ENCODE data around the gene IFT52. TPM values are rescaled to one million over a fixed set of nuclear protein-coding genes. Genes with fewer than 3 reads are reported as not detected.

The IFT52 gene
- total RNA-seq, 1 experiment from 2014 or later, result 30.8 TPM

- peak overlapping the region; percentile 73 for H3K4me3 Mint-ChIP-seq (ENCODE audit: low read depth, unreplicated experiment)
- no peaks in the 10 kb centered on the region for H3K27me3 Mint-ChIP-seq (ENCODE audit: unreplicated experiment)
These were observed 31.4 kb upstream of the IFT52 start for GRCh38 chr20:43559147-43559987.

GRCh38 chr20:43560974-43561373 lies 29.8 kb upstream of the IFT52 start:
- intact Hi-C loops (cut with micrococcal nuclease; ENCODE audit: unreplicated experiment), result no loop called here
- H3K4me1 Mint-ChIP-seq (ENCODE audit: low read depth, unreplicated experiment), result peaks cover 53% of the 10 kb centered on the region
- no peak overlapping the region for H3K27ac Mint-ChIP-seq (ENCODE audit: unreplicated experiment)
- peaks cover 21% of the 10 kb centered on the region for H3K36me3 Mint-ChIP-seq (ENCODE audit: insufficient read depth, unreplicated experiment)
- no peaks in the 10 kb centered on the region for H3K9me3 Mint-ChIP-seq (ENCODE audit: low read depth, unreplicated experiment)
- no TSS peak for BruUV-seq (replicated peaks)
- CTCF ChIA-PET, result interaction anchor here (1.2 kb wide), 1 partner anchor 47 kb away, joined by 7 read pairs; no protein-coding TSS in a partner anchor
- peak overlapping the region; percentile 8 for H3K4me3 Mint-ChIP-seq (ENCODE audit: low read depth, unreplicated experiment)
- no peak for DNase-seq
- TF ChIP-seq, protein P1, sequence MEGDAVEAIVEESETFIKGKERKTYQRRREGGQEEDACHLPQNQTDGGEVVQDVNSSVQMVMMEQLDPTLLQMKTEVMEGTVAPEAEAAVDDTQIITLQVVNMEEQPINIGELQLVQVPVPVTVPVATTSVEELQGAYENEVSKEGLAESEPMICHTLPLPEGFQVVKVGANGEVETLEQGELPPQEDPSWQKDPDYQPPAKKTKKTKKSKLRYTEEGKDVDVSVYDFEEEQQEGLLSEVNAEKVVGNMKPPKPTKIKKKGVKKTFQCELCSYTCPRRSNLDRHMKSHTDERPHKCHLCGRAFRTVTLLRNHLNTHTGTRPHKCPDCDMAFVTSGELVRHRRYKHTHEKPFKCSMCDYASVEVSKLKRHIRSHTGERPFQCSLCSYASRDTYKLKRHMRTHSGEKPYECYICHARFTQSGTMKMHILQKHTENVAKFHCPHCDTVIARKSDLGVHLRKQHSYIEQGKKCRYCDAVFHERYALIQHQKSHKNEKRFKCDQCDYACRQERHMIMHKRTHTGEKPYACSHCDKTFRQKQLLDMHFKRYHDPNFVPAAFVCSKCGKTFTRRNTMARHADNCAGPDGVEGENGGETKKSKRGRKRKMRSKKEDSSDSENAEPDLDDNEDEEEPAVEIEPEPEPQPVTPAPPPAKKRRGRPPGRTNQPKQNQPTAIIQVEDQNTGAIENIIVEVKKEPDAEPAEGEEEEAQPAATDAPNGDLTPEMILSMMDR (IDR thresholded peaks at IDR 0.05; ENCODE audit: unreplicated experiment), result no peak
- no peaks in the 10 kb centered on the region for H3K27me3 Mint-ChIP-seq (ENCODE audit: unreplicated experiment)

More at GRCh38 chr20:43559147-43559987, 31.4 kb upstream of the IFT52 start:
- DNase-seq, result peak; percentile 22
- Mint-ChIP-seq H3K9me3 (ENCODE audit: low read depth, unreplicated experiment) (no peaks in the 10 kb centered on the region), H3K27ac (ENCODE audit: unreplicated experiment) (peak overlapping the region; percentile 70), H3K36me3 (ENCODE audit: insufficient read depth, unreplicated experiment) (peaks cover 21% of the 10 kb centered on the region), H3K4me1 (ENCODE audit: low read depth, unreplicated experiment) (peaks cover 55% of the 10 kb centered on the region)
- intact Hi-C loops (cut with micrococcal nuclease; ENCODE audit: unreplicated experiment), result loop anchor here (2.0 kb wide), 1 partner anchor 31 kb away; the partner anchor contains the start of gene IFT52
- TSS peak; percentile 47 for BruUV-seq (replicated peaks)
- CTCF ChIA-PET, result interaction anchor here (0.6 to 2.6 kb wide), 14 partner anchors 9 to 1693 kb away, joined by 3 to 23 read pairs (median 6); partner anchors contain the start of gene IFT52
- TF ChIP-seq, protein P1 (IDR thresholded peaks at IDR 0.05; ENCODE audit: unreplicated experiment), result no peak

GRCh38 chr20:43563429-43563828 lies 27.3 kb upstream of the IFT52 start:
- Mint-ChIP-seq H3K27ac (ENCODE audit: unreplicated experiment) (no peak overlapping the region), H3K36me3 (ENCODE audit: insufficient read depth, unreplicated experiment) (peaks cover 12% of the 10 kb centered on the region), H3K27me3 (ENCODE audit: unreplicated experiment) (no peaks in the 10 kb centered on the region), H3K9me3 (ENCODE audit: low read depth, unreplicated experiment) (no peaks in the 10 kb centered on the region), H3K4me3 (ENCODE audit: low read depth, unreplicated experiment) (no peak overlapping the region), H3K4me1 (ENCODE audit: low read depth, unreplicated experiment) (peaks cover 32% of the 10 kb centered on the region)
- intact Hi-C loops (cut with micrococcal nuclease; ENCODE audit: unreplicated experiment), result no loop called here
- no peak for DNase-seq
- CTCF ChIA-PET, result interaction anchor here (0.6 to 0.7 kb wide), 2 partner anchors 107 to 110 kb away, joined by 4 to 7 read pairs; no protein-coding TSS in a partner anchor
- TF ChIP-seq, protein P1 (IDR thresholded peaks at IDR 0.05; ENCODE audit: unreplicated experiment), result no peak
- no TSS peak for BruUV-seq (replicated peaks)

DNA sequence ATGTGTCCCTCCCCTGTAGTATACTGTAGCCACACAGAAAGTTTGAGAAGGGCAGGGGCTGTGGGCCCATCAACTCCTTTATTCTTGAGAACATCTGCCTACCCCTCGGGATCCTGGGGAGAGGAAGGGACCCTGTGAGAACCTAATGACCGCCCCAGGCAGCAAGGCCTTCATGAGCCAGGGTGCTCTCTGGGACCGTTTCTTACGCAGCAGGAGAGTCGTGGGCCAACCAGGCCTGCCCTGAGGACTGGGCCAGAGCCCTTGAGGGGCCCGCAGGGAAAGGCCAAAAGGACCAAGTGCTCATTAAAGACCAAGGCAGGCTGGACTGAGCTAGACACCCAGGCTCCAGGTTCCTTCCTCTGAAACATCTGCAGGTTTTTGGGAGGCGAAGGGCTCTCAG lies 26.7 kb upstream of the IFT52 start:
- Mint-ChIP-seq H3K27me3 (ENCODE audit: unreplicated experiment) (no peaks in the 10 kb centered on the region), H3K27ac (ENCODE audit: unreplicated experiment) (no peak overlapping the region), H3K36me3 (ENCODE audit: insufficient read depth, unreplicated experiment) (peaks cover 7% of the 10 kb centered on the region), H3K4me1 (ENCODE audit: low read depth, unreplicated experiment) (peaks cover 26% of the 10 kb centered on the region), H3K4me3 (ENCODE audit: low read depth, unreplicated experiment) (no peak overlapping the region), H3K9me3 (ENCODE audit: low read depth, unreplicated experiment) (no peaks in the 10 kb centered on the region)
- DNase-seq, result no peak
- TF ChIP-seq, protein P1 (IDR thresholded peaks at IDR 0.05; ENCODE audit: unreplicated experiment), result no peak
- BruUV-seq (replicated peaks), result no TSS peak
- intact Hi-C loops (cut with micrococcal nuclease; ENCODE audit: unreplicated experiment), result no loop called here
- CTCF ChIA-PET, result interaction anchor here (0.7 kb wide), 1 partner anchor 109 kb away, joined by 4 read pairs; no protein-coding TSS in a partner anchor
